GM18951 (cell line): ENCODE data around the gene ADAMTSL2.

Experiments used
- POLR2A ChIP-seq: IDR thresholded peaks from 4 replicates; pipeline ENCODE4 v1.6.1; 2011; ENCODE audit warnings: mild to moderate bottlenecking; ENCODE audit not compliant: insufficient read length, insufficient read depth; ENCODE audit errors: extremely low read depth
- in situ Hi-C: fragments of 300-500 bp; cut with MboI; formaldehyde crosslinking; loops from one replicate; pipeline ENCODE4 v1.12.0; 2022; ENCODE audit warnings: low sequenced_read_pairs, mixed read lengths, inconsistent platforms; ENCODE audit not compliant: unreplicated experiment

ADAMTSL2 gene

GRCh38 chr9:133584559-133585476 is 50.3 kb downstream of the ADAMTSL2 start:
- TF ChIP-seq POLR2A = no peak
- in situ Hi-C loops = no loop called here

DNA sequence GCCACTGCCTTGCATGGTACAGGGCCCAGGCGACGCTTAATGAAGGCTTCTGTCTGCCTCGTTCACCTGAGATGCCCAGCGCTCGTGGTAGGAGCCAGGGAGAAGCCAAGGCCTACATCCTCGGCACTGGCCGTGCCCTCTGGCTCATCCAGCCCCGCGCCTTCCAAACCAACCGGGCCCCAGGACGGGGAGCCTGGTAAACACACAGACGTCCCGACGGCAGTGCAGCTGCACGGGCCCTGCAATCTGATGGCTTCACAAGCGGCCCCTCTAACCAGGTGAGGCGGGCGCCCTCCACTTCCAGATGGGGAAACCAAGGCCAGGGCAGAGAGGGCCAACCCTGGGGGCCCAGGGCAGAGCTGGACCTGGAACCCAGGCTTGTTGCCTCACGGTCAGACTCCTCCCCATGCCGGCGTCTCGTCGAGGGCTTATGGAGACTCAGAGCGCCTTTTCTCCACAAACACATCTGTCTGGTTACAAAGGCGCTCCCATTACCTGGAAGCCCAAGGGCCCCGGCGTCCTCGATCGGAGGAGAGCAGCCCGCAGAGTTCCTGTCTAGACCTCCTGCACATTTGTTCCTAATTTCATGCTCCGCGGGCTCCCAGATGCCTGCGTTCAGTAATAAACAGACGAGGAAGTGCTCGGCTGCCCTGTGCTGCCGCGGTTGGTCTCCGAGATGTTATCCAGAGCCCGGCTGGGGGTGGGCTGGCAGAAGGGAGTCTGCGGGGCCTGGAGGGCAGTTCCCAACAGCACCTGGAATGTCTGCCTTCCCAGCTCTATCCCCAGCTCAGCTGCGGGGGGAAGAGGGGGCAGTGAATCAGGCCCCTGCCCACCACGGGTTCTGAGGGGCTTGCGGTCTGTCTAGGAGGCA is 51.2 kb downstream of the ADAMTSL2 start:
- in situ Hi-C loops = no loop called here
- no peak for TF ChIP-seq POLR2A

DNA sequence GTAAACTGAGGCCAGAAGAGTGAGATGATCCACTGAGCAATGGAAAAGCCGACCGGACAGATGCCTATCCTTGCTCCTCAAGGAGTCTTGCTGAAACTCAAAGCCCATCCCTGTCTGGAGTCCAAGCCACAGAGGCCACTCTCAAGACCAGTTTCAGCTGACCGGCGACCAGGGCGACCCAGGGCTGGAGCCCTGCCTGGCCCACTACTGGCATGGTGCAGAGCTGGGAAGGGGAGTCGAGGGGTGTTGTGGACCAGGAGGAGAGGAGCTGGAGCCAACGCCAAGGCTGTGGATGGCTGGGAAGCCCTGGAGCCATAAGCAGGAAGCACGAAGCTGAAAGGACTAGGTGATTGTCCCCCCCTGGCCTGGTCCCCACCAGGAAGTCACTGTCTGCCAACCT is 52.5 kb downstream of the ADAMTSL2 start:
- in situ Hi-C loops = no loop called here
- TF ChIP-seq POLR2A = no peak

DNA sequence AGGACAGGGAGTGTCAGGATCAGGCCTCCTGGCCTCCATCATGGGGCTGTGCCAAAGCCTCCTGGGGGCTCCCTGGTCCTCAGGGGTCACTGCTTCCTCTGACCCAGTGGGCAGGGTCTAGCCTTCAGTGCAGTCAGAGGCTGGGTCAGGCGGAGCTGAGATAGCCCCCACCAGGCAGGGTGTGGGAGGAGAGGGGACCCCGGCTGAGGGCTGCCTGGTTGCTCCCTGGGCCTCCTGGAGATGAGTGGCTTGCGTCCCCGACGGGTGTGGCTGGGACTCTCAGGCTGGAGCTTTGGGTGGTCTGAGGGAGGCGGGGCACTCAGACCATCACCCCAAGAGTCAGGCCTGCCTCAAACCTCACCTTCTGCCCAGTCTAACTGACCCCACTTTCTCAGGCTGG is 53.0 kb downstream of the ADAMTSL2 start:
- TF ChIP-seq POLR2A = no peak
- in situ Hi-C loops = no loop called here

- no peak for TF ChIP-seq POLR2A
- in situ Hi-C loops = no loop called here
Observed at GRCh38 chr9:133589454-133590227, 55.1 kb downstream of the ADAMTSL2 start.

DNA sequence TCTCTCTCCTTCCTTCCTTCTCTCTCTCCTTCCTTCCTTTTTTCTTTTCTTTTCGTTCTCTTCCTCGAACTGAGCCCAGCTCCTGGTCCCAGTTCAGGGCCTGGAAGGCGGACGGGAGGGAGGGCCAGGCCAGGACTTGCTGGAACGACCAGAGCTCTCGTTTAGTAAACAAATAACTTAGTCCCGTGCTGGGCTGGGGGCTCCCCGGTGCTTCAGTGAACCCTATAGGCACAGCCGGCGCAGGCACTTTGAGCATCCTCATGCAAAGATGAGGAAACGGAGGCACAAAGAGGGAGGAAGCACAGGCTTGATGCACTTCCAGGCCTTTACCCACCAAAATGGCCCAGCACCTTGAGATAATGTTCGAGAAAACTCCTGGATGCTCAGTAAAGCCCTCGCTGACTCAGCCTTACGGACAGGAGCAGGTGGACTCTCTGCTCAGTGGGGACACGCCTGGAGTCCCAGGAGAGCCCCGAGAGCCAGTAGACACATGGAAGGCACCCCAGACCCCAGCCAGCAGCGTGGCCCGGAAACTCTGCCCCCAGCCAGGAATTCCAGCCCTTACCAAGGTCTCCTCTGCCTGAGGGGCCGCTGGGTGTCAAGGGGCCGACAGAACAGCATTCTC is 55.8 kb downstream of the ADAMTSL2 start:
- in situ Hi-C loops = no loop called here

DNA sequence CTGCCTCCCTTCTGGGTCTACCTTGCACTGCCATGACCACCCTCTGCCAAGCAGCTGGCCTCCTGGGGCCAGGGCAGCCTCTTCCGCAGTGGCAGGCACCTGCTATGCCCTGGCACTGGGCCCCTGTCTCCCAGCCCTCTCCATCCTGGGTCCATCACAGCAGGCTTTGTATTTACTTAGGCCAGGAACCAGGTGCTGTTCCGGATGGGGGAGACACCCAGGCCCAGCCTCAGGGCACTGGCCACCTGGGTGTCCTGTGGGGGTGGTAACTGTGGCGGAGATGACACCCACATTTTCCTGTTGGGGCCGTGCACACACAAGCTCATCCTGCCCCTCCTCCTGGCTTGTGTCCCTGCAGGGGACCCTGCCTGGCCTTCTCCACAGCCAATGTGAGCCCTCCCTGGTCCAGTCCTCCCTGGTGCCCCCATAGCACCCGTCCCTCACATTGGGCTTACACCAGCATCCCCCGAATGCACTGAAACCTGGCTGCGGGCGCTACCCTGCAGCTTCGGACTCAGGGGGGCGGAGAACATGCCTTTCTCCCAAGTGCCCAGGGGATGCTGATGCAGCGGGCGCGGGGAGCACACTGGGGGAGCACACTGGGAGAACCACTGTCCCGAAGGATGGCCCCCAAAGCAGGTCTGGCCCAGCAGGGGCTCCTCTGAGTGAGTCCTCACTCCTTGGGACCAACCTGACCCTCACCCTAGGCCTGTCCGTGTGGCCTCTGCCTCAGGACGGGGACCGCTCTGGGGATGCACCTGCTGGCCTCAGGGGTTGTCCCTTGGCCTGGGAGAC is 56.8 kb downstream of the ADAMTSL2 start:
- in situ Hi-C loops = no loop called here
- TF ChIP-seq POLR2A = no peak

More for the DNA sequence above, 55.8 kb downstream of the ADAMTSL2 start:
- TF ChIP-seq POLR2A = no peak

GRCh38 chr9:133591985-133592384 is 57.5 kb downstream of the ADAMTSL2 start:
- TF ChIP-seq POLR2A = no peak
- in situ Hi-C loops = no loop called here

DNA sequence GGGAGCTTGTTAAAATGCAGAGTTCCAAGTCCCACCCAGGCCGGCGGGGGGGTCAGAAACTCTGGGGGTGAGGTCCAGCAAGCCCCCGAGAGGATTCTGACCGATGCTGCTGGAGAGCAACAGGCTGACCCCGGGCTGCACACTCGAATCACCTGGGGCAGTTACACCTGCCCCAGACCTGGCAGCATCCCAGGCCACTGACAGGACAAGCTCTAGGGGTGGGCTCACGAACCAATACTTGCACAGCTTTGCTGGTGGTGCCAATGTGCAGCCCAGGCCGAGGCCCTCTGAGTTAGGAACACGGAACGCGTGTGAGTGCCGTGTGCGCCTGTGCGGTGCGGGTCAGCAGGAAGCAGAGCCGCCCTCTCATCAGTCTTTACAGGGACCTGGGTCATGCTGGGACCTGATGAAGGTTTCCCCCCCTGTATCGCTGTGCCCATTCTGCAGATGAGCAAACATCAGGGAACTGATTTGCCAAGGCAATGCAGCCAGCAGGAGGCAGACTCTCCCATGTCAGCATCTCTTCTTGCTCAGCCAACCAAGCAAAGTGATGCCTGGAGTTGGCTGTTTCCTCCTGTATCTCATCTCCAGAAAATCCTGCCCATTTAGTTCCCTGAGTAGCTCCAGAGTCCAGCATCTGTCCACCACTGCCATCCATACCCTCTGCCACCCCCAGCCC is 58.4 kb downstream of the ADAMTSL2 start:
- in situ Hi-C loops = no loop called here
- TF ChIP-seq POLR2A = no peak

GRCh38 chr9:133593587-133594253 is 59.2 kb downstream of the ADAMTSL2 start:
- no peak for TF ChIP-seq POLR2A
- in situ Hi-C loops = no loop called here

- in situ Hi-C loops = no loop called here
- no peak for TF ChIP-seq POLR2A
Observed at GRCh38 chr9:133594310-133594709, 59.8 kb downstream of the ADAMTSL2 start.
